Small intestine (tissue), 7 donors: ENCODE results near the gene COX20. TPM values are rescaled to one million over a fixed set of nuclear protein-coding genes. Genes with fewer than 3 reads are reported as not detected.
A peak's percentile ranks its signal among the peaks of the same experiment; 100 is the strongest.

Source experiments
- DNase-seq, 2 donors: peaks; one replicate each; pipeline versions ENCODE4 v3.0.0 to v3.0.0-alpha.2; 2013
- FAIRE-seq: peaks from 2 replicates; lab custom pipeline; 2012; peaks lifted over from hg19 to GRCh38; lab: Jason Lieb, UNC
- H3K27ac ChIP-seq, 3 donors: one replicate each; pipeline ENCODE4 v1.5.1; 2013; ENCODE audit warnings: low read length in 2 of 3, mild to moderate bottlenecking in 2 of 3, control low read depth in 1 of 3, inconsistent platforms in 1 of 3, low read depth in 1 of 3, moderate library complexity in 1 of 3
- H3K27me3 ChIP-seq, 3 donors: one replicate each; pipeline ENCODE4 v1.6.1; 2013; ENCODE audit warnings: low read length in 3 of 3, inconsistent platforms in 1 of 3; ENCODE audit not compliant: control insufficient read depth in 3 of 3, insufficient read depth in 3 of 3
- H3K36me3 ChIP-seq, 3 donors: one replicate each; pipeline ENCODE4 v1.6.1; 2013; ENCODE audit warnings: low read length in 3 of 3, inconsistent platforms in 1 of 3, low read depth in 1 of 3, mild to moderate bottlenecking in 1 of 3, moderate library complexity in 1 of 3; ENCODE audit not compliant: control insufficient read depth in 3 of 3, insufficient read depth in 2 of 3
- H3K4me1 ChIP-seq, 3 donors: one replicate each; pipeline ENCODE4 v1.6.1; 2013; ENCODE audit warnings: low read length in 2 of 3, inconsistent platforms in 1 of 3, low read depth in 1 of 3, mild to moderate bottlenecking in 1 of 3, moderate library complexity in 1 of 3; ENCODE audit not compliant: control insufficient read depth in 3 of 3, insufficient read depth in 2 of 3
- H3K4me3 ChIP-seq, 3 donors: one replicate each; pipeline ENCODE4 v1.5.1; 2013; ENCODE audit warnings: low read length in 3 of 3, control low read depth in 1 of 3, inconsistent platforms in 1 of 3, low read depth in 1 of 3, mild to moderate bottlenecking in 1 of 3, moderate library complexity in 1 of 3
- H3K9me3 ChIP-seq, 2 donors: one replicate each; pipeline ENCODE4 v1.6.1; 2013; ENCODE audit warnings: low read depth in 1 of 2, low read length in 1 of 2; ENCODE audit not compliant: control insufficient read depth in 2 of 2, insufficient read depth in 1 of 2
- WGBS, 3 donors: extraction: QIAGEN DNeasy Blood & Tissue Kit; methylation state at CpG; one replicate each; pipeline ENCODE4 v1.1.7; 2013; 5-methylcytosine and 5-hydroxymethylcytosine counted together
- polyA plus RNA-seq, 4 donors: library from polyadenylated mRNA; stranded (reverse) in 3 of 4; unstranded in 1 of 4; fragments of 200-250 nt in 3 of 4; fragments of 120-200 nt in 1 of 4; gene quantifications; one replicate each; pipeline versions ENCODE4 v1.2.1 to v1.2.3, GENCODE V29; 2013
- donor health status: healthy with polysubstance abuse.
- donor health status: control.
- donor health status: control.
- donor health status: Bipolar disorder and iron deficiency.
- donor health status: healthy.

COX20 gene
- polyA plus RNA-seq, 4 donors: 37.1 to 72.1 (median 57.3) TPM

DNA sequence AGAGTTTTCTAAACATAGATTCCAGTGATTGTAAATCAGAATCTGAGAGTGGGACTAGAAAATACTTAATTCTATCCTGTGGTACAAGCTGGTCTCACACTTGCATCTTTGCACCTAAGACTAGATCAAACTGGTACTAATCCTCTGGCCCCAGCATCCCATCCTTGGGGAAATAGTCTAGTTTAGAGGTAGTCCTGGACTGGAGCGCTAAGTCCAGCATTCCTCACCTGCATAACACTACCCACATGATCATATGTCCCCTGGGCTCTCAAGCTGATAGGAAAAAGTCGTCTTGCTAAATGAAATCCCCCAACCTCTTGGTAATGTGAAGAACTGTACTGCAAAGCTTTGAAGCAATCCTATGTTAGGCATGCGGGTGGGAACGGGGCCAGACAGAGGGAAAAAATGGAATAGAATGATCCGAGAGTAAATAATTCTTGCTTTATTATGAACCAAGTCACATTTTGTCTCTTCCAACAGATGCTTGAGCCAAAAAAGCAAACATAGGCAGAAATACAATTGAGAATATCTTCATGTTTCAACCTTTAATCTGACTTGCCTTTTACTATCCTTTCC, 4.8 kb downstream of the COX20 start:
- H3K4me1 ChIP-seq: peaks cover 0 to 22% (median 9%) of the 10 kb centered on the region in 3 donors

DNA sequence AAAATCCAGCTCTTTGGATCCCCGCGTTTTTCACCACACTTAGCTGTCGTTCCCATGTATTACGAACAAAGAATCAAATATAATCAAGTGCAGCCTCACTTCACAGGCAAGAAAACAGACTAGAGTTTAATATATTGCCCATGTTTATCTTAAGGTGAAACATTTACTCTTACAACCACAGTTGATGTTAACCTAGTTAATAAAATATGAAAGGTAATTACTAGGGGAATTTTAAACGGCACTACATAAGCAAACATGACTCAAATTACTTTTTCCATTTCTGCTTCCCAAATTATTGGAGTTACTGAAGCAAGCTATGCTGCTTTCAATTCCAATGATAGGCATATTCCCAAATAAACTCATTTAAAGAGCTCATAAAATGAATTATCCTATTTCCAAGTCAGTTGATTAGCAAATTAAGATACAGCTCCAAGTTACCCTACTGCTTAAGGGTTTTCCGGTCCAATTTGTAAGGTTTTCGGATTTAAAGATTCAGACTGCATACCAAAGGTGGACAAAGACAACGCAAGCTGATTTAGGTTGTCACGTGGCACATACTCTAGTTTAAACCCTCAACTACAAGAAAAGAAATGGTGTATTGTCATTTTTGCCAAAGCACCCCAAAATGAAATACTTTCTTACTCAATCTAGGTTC, 5.9 kb downstream of the COX20 start:
- Histone ChIP-seq H3K27me3 (no peaks in the 10 kb centered on the region), H3K4me1 (peaks cover 0 to 22% (median 9%) of the 10 kb centered on the region in 3 donors), H3K27ac (peak overlapping the region in 1 of 3 donors; percentile 72), H3K36me3 (peaks cover 4 to 23% (median 12%) of the 10 kb centered on the region in 3 donors), H3K4me3 (no peak overlapping the region), H3K9me3 (no peaks in the 10 kb centered on the region)
- FAIRE-seq (no peak), DNase-seq (peak in 1 of 2 donors; percentile 44)
- 30 to 67% (median 43%) methylated on average over 9 of the region's 9 CpGs for WGBS, 3 donors

More for the DNA sequence above, 4.8 kb downstream of the COX20 start:
- WGBS, 3 donors: 61 to 74% (median 73%) methylated on average over 5 of the region's 5 CpGs
- peak in 1 of 2 donors; percentile 46 for DNase-seq
- Histone ChIP-seq H3K4me3 (no peak overlapping the region), H3K27me3 (no peaks in the 10 kb centered on the region), H3K36me3 (peaks cover 2 to 13% (median 10%) of the 10 kb centered on the region in 3 donors), H3K27ac (peak overlapping the region in 1 of 3 donors; percentile 72), H3K9me3 (no peaks in the 10 kb centered on the region)
- no peak for FAIRE-seq

DNA sequence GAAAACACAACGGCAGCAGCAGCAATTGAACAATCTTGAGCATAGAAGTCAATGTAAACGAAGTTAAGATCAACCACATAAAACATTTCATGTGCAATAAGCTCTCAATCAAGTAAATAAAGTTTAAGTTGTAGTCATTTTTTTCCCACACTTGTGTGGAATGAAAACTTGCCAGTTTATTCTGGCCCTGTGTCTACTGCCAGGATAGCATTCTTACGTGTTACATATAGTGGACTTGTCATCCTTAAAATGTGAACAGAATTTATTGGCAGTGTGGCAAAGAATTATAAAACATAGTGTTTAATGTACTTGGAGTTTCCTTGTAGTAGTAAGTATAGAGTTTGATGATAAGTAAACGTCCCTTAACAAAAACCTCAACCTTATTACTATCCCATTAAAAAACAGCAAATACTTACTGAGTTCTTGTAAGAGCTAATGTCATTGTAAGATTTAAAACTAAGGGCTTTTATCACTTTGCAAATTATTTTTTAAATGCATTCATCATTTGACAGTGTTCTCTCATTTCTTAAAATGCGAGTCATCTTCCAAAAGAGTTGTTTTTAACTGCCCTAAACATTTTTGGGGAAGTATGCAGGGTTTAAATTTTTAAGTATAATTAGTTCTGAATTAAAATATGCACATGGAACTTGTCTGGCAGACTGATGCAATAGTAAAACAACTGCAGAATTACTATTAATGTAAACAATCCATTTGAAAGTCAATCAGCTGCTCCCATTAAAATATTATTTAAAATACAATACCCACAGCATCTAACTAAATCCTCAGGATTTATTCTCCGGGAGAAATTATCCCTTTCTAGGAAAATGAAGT, 7.9 kb downstream of the COX20 start:
- peaks cover 0 to 22% (median 4%) of the 10 kb centered on the region in 3 donors for H3K4me1 ChIP-seq
- no peaks in the 10 kb centered on the region for H3K9me3 ChIP-seq
- H3K27ac ChIP-seq: no peak overlapping the region
- DNase-seq: no peak
- H3K36me3 ChIP-seq: peaks cover 2 to 23% (median 14%) of the 10 kb centered on the region in 3 donors
- no peak overlapping the region for H3K4me3 ChIP-seq
- no peaks in the 10 kb centered on the region for H3K27me3 ChIP-seq
- 56 to 66% (median 61%) methylated on average over 6 of the region's 6 CpGs for WGBS, 3 donors
- FAIRE-seq: no peak

DNA sequence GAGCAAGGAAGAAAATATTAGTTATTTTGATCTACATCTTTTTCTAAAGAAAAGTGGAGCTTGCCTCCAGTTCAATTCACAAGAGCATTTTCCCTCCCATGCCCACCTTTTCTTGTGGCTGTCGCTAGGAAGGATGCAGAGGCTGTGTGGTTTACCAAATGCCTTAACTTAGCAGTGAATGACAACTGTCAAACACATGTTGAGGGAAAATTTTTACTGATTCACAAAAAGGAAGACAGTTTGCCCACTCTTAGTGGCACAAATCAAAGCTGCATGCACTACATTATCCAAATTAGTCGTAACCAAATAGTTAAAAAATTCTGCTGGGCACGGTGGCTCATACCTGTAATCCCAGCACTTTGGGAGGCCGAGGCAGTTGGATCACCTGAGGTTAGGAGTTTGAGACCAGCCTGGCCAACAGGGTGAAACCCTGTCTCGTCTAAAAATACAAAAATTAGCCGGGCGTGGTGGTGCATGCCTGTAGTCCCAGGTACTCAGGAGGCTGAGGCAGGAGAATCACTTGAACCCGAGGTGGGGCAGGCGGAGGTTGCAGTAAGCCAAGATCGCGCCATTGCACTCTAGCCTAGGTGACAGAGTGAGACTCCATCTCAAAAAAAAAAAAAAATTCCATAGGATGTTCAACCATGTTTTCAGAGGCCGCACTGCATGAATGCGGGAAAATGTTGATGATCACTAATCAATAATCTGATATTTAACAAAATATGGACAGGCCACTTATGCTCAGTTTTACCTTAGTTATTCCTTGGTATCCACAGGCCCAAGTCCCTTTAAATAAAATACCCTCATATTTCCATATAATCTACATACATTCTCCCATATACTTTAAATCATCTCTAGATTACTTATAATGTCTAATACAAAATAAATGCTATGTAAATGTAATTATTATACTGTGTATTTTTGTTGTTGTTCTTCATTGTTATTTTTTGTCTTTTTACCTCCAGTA, 9.0 kb downstream of the COX20 start:
- Histone ChIP-seq H3K27me3 (no peaks in the 10 kb centered on the region), H3K27ac (no peak overlapping the region), H3K4me1 (peaks cover 0 to 21% (median 3%) of the 10 kb centered on the region in 3 donors), H3K36me3 (peaks cover 2 to 21% (median 14%) of the 10 kb centered on the region in 3 donors), H3K9me3 (no peaks in the 10 kb centered on the region), H3K4me3 (no peak overlapping the region)
- FAIRE-seq (no peak), DNase-seq (no peak)
- WGBS, 3 donors: 80 to 84% (median 83%) methylated on average over 13 of the region's 13 CpGs

DNA sequence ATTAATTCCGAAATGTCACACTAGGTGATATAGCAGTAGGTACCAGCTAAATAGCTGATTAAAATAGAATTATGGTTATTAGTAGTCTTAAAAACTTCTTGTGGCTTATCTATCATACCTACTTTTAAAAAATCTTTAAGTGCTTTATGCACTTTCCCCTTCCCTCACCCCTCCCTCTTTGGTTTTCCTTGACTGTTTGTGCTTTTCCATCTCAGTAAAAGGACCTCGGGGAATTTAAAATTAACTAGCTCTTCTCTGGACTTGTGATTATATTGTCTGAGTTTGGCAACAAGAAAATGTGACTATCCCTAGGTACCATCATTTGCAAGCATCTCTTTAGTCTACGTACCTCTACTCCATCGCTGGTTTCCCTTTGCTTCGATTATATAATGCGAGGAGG, 11.2 kb downstream of the COX20 start:
- H3K27me3 ChIP-seq: no peaks in the 10 kb centered on the region
- peaks cover 2 to 22% (median 15%) of the 10 kb centered on the region in 3 donors for H3K36me3 ChIP-seq
- 91 to 96% (median 94%) methylated on average over 6 of the region's 6 CpGs for WGBS, 3 donors
- no peak overlapping the region for H3K4me3 ChIP-seq
- H3K27ac ChIP-seq: no peak overlapping the region
- no peaks in the 10 kb centered on the region for H3K9me3 ChIP-seq
- H3K4me1 ChIP-seq: peaks cover 0 to 7% (median 0%) of the 10 kb centered on the region in 3 donors
- no peak for FAIRE-seq
- DNase-seq: no peak

DNA sequence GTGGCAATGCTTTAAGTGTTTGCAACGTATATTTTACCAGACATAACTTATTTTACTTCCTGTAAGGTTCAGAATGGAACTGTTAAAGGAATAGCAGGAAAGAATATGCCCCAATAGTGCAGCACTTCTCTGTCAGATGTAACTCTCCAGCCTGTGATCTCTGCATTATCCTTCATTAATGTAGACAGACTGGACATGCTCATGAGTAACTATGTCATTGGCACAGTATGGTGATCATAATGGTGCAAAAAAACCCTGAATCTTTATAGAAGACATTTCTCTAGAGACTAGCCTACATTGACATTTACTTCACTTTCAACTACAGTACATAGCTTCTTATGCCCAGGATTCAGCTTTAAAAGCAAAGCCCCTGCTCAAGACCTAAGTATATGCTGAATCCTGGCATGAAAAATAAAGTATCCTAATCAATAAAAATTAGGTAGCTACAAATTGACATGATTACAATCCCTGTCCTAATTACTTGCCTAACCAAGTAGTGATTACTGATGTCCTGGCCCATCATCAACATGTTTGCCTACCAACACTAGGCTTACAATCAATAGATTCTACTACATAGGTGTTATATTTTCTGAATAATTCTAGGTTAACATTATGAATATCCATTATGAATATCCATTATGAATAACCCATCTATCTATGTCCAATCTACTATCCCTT, 13.9 kb downstream of the COX20 start:
- Histone ChIP-seq H3K9me3 (no peaks in the 10 kb centered on the region), H3K27ac (no peak overlapping the region), H3K27me3 (no peaks in the 10 kb centered on the region), H3K36me3 (peaks cover 6 to 18% (median 12%) of the 10 kb centered on the region in 3 donors), H3K4me3 (no peak overlapping the region), H3K4me1 (peaks cover 0 to 5% (median 0%) of the 10 kb centered on the region in 3 donors)
- 37 to 51% (median 49%) methylated on average over 1 of the region's 1 CpG for WGBS, 3 donors
- FAIRE-seq: no peak
- no peak for DNase-seq

DNA sequence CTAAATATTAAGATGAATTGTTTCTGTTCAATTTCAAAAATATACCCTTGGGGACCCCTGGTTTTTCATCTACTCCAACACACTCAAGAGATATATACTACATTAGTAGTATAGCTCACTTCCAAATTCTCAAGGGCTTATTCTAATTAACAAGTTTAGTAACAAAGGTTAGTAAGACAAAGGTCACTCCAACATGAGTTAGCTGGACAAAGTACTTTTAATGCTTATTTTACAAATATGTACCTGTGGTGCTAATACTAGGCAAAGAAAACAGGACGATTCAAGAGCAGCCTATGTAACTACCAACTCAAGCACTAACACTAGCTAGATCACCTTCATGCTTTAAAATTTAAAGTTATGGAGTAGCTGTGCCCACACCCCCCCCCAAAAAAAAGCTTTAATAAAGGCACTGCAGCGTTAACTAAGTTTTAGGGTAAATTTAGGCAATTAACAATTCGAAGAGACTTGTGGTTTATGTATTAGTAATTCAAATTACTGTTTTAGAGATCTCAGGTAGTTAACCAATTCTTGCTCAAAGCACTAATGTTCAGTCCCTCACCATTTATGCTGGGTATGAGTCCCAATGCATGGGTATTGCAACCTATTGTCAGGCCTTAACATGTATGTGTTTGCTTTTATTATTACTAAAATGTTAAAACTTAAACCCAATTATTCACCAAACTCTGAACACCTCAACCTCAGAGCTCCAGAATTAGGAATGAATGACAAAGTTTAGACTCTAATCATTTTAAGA, 14.8 kb downstream of the COX20 start:
- Histone ChIP-seq H3K27ac (peak overlapping the region in 1 of 3 donors; percentile 11), H3K27me3 (no peaks in the 10 kb centered on the region), H3K36me3 (peaks cover 9 to 16% (median 10%) of the 10 kb centered on the region in 3 donors), H3K4me1 (peaks cover 0 to 5% (median 0%) of the 10 kb centered on the region in 3 donors), H3K9me3 (no peaks in the 10 kb centered on the region), H3K4me3 (no peak overlapping the region)
- 37 to 73% (median 47%) methylated on average over 3 of the region's 3 CpGs for WGBS, 3 donors
- FAIRE-seq (no peak), DNase-seq (peak; percentile 45 to 67)
